ENCODE measurements around the gene NPW. TPM values are rescaled to one million over a fixed set of nuclear protein-coding genes. Genes with fewer than 3 reads are reported as not detected.

NPW gene
- total RNA-seq = 1 to 10 TPM; 1.8 to 3.6 TPM

DNA sequence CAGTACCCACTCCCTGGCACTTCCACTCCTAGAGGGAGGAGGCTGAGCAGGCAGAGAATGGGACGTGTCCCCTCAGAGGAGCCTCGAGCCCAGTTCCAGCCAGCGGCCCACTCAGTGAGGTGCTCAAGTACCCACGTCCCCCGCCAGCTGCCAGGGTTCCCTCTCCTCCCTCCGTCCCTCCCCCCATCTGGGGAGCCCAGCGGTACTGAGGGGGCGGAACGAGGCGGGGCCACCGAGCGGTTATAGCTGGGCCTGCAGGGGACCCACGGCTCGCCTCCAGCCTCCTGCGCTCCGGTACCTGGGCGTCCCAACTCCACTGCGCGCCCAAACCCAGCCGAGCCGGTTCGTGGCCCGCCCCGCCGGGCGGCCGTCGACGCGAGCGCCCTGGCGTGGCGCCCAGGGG lies at the start of gene NPW:
Gene NPW (plus strand): TSS at position 268 of the 403 bp plus-strand sequence.
- Histone ChIP-seq H3K4me3 (no peak within 1 kb of the TSS), H3K4me1 (replicated peaks) (peaks cover 9% of the 10 kb centered on the region), H3K27ac (no peak within 1 kb of the TSS), H3K36me3 (no peaks in the 10 kb centered on the region), H3K27me3 (replicated peaks; ENCODE audit: insufficient read depth) (peaks cover 5% of the 10 kb centered on the region), H3K9me3 (no peaks in the 10 kb centered on the region)
- no peak for DNase-seq (ENCODE audit: low spot score)
- TF ChIP-seq POLR2A (IDR thresholded peaks at IDR 0.05) (no peak), POLR2AphosphoS5 (IDR thresholded peaks at IDR 0.05) (no peak)
- TF ChIP-seq, protein P1, sequence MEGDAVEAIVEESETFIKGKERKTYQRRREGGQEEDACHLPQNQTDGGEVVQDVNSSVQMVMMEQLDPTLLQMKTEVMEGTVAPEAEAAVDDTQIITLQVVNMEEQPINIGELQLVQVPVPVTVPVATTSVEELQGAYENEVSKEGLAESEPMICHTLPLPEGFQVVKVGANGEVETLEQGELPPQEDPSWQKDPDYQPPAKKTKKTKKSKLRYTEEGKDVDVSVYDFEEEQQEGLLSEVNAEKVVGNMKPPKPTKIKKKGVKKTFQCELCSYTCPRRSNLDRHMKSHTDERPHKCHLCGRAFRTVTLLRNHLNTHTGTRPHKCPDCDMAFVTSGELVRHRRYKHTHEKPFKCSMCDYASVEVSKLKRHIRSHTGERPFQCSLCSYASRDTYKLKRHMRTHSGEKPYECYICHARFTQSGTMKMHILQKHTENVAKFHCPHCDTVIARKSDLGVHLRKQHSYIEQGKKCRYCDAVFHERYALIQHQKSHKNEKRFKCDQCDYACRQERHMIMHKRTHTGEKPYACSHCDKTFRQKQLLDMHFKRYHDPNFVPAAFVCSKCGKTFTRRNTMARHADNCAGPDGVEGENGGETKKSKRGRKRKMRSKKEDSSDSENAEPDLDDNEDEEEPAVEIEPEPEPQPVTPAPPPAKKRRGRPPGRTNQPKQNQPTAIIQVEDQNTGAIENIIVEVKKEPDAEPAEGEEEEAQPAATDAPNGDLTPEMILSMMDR (IDR thresholded peaks at IDR 0.05) = no peak
- intact Hi-C loops (cut with DNase I) = no loop called here
- 5% methylated on average over 10 of the region's 33 CpGs for WGBS

DNA sequence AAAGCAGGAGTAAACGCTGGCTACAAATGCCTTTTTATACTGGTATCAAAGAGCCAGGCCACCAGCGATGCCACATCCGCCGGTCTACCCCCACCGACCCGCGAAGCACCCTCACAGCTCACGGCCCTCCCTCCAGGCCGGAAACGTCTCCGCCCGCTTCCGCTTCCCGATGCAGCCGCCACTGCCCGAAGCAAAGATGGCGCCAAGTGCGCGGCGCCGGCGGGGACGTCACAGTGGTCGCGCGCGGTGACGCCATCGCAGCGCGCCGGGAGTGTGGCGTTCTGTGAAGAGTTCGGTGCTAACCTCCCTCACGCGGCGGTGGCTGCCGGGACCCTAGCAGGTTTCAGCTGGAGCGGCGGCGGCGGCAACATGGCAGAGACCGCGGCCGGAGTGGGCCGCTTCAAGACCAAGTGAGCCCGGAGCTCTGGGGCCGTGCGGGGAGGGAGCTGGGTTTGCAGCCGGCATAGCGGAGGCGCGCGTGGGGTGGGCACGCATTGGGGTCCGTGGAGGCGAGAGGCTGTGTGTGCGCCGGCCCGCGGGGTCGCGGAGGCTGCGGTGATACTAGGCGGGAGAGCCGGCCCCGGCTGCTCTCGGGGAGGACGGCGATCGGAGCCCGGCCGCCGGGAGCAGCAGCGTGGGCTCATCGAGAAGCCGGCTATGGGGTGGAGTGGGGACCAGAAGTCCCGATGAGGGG lies 47.6 kb upstream of the NPW start, which contains the start of gene TBL3:
Gene TBL3 (plus strand): TSS at position 258 of the 694 bp plus-strand sequence. CDS start 112 bp downstream, at position 370.
- peak within 1 kb of the TSS; percentile 84 to 86 for H3K27ac ChIP-seq
- intact Hi-C loops (cut with DNase I) = no loop called here
- TF ChIP-seq POLR2AphosphoS5 (IDR thresholded peaks at IDR 0.05) = peak; percentile 100
- TF ChIP-seq, protein P1 (IDR thresholded peaks at IDR 0.05) = peak in 2 of 4 experiments; percentile 40 to 51
- TF ChIP-seq POLR2A (IDR thresholded peaks at IDR 0.05) = peak; percentile 88
- H3K36me3 ChIP-seq = peaks cover 11% of the 10 kb centered on the region in 2 donors
- H3K4me1 ChIP-seq (replicated peaks) = peaks cover 6% of the 10 kb centered on the region
- peak within 1 kb of the TSS; percentile 77 to 93 for H3K4me3 ChIP-seq
- under 1% methylated on average over 74 of the region's 78 CpGs for WGBS
- peak; percentile 90 for DNase-seq (ENCODE audit: low spot score)
- H3K27me3 ChIP-seq (replicated peaks; ENCODE audit: insufficient read depth) = no peaks in the 10 kb centered on the region
- H3K9me3 ChIP-seq = no peaks in the 10 kb centered on the region

DNA sequence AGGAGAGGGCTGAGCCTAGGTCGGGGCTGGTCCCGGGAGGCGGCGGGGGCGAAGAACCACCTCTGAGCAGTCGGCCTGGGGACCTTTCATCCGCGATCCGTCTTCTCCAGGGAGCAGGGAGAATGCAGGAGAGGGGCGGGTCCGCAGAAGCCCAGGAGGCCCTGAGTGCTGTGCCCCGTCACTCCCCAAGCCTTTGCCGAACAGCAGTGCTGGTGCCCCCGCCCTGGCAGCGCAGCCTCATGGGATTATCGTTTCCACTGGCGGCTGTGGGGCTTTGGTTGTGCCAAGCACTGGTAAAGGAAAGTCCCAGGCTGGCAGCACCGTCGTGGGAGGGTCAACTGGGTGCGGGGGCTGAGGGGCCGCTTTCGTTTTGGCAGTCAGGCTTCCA lies 47.1 kb upstream of the NPW start:
- no peak for DNase-seq (ENCODE audit: low spot score)

DNA sequence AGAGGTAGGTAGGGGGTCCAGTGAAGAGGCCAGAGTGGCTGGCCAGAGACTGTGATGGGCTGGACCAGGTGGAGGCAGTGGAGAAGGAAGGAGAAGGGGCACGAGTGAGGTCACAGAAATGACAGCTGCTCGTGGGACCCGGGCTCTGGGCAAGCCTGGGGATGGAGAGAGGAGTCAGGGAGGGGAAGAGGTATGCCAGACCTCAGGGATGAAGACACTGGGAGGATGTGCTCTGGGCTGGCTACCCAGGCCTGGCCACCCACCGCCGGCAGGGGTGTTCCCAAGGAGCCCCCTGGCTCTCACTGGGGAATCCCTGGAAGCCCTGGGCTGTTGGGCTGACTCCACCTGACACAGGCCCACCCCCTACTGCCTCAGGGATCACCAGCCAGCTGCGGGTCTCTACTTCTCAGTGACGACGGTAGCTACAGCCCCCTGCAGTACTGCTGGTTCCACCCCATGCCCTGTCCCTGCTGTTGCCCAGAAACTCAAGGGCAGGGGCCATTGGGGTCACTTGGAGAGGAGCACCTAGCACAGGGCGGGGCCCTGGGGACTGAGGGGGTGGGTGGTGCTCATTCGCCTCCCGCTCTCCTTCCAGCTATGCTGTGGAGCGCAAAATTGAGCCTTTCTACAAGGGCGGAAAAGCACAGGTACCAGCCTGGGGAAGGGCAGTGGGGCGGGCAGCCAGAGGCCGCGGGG lies 46.0 kb upstream of the NPW start:
- H3K9me3 ChIP-seq = no peaks in the 10 kb centered on the region
- intact Hi-C loops (cut with DNase I) = no loop called here
- no peak for DNase-seq (ENCODE audit: low spot score)
- no peak overlapping the region for H3K4me3 ChIP-seq
- H3K36me3 ChIP-seq = peaks cover 11 to 13% of the 10 kb centered on the region in 2 donors
- TF ChIP-seq POLR2AphosphoS5 (IDR thresholded peaks at IDR 0.05) (no peak), POLR2A (IDR thresholded peaks at IDR 0.05) (no peak)
- TF ChIP-seq, protein P1 (IDR thresholded peaks at IDR 0.05) = no peak
- whole genome bisulfite sequencing = 90% methylated on average over 16 of the region's 16 CpGs
- H3K27me3 ChIP-seq (replicated peaks; ENCODE audit: insufficient read depth) = no peaks in the 10 kb centered on the region
- no peak overlapping the region for H3K27ac ChIP-seq
- peaks cover 6% of the 10 kb centered on the region for H3K4me1 ChIP-seq (replicated peaks)

More for the DNA sequence above, 47.1 kb upstream of the NPW start:
- Histone ChIP-seq H3K4me1 (replicated peaks) (peaks cover 6% of the 10 kb centered on the region), H3K4me3 (peak overlapping the region; percentile 77 to 93), H3K36me3 (peaks cover 11 to 12% of the 10 kb centered on the region in 2 donors), H3K27me3 (replicated peaks; ENCODE audit: insufficient read depth) (no peaks in the 10 kb centered on the region), H3K27ac (peak overlapping the region in 1 of 2 donors; percentile 86), H3K9me3 (no peaks in the 10 kb centered on the region)
- no peak for TF ChIP-seq POLR2AphosphoS5 (IDR thresholded peaks at IDR 0.05)
- TF ChIP-seq, protein P1 (IDR thresholded peaks at IDR 0.05) = no peak
- TF ChIP-seq POLR2A (IDR thresholded peaks at IDR 0.05) = no peak
- intact Hi-C loops (cut with DNase I) = no loop called here
- 2% methylated on average over 21 of the region's 22 CpGs for WGBS
